Renal cortical epithelial cell (primary cell): Measurements from ENCODE around the gene HS1BP3. TPM values are rescaled to one million over a fixed set of nuclear protein-coding genes. Genes with fewer than 3 reads are reported as not detected.

ENCODE experiments used
- DNase-seq: peaks from one replicate; pipeline ENCODE4 v3.0.0-alpha.2; 2011; ENCODE audit warnings: low read depth
- total RNA-seq: library from RNA; depleted of rRNA; stranded (reverse); fragments of >200 nt; gene quantifications from 2 replicates; pipeline ENCODE4 v1.2.3, GENCODE V29; 2014

HS1BP3 gene
- total RNA-seq, 1 donor from 2014 or later: 33.9 TPM

DNA sequence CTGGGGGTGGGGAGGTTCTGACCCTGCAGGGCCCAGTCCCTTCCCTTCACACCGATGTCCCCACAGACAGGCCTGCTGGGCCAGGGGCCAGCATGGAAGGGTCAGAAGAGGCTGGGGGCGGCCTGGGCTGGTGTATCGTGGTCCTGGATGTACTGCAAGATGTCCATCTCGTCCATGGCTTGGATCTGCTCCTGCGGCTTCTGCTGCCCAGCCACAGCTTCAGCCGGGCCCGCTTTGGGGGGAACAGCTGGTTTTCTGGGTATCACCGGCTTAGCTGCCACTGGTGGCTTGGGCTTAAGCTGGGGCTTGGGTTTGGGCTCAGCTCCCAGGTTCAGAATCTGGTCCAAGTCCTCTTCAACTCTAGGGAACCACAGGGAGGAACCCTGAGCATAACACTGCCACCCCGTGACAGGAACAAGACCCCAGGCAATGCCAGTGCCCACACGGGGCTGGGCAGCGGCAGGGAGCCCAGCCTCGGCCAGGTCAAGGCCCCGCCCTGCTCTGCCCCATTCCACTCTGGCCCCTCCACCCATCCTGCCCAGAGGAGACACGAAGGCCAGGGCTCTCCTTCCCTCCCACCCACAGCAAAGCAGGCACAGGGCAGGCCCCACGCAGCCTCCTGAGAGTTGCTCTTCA is 31.9 kb downstream of the HS1BP3 start:
- no peak for DNase-seq

DNA sequence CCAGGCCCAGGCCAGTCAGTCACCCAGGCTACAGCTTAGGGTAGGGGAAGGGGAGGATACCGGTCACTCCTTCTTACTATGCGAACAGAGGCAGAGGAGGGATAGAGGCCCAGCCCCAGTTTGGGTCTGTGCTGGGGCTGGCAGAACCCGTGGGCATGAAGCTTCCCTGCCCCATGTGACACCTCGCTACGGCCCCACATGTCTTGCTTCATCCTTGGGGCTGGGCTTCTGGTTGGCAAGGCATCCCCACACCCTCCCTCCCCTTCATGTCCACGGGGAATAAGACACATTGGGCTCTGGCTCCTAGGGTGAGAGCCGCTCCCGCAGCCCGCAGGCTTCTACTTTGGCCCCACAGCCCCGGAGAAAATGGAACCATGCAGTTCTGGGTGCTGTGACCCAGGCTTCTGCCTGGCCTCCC is 32.4 kb downstream of the HS1BP3 start:
- DNase-seq: no peak

DNA sequence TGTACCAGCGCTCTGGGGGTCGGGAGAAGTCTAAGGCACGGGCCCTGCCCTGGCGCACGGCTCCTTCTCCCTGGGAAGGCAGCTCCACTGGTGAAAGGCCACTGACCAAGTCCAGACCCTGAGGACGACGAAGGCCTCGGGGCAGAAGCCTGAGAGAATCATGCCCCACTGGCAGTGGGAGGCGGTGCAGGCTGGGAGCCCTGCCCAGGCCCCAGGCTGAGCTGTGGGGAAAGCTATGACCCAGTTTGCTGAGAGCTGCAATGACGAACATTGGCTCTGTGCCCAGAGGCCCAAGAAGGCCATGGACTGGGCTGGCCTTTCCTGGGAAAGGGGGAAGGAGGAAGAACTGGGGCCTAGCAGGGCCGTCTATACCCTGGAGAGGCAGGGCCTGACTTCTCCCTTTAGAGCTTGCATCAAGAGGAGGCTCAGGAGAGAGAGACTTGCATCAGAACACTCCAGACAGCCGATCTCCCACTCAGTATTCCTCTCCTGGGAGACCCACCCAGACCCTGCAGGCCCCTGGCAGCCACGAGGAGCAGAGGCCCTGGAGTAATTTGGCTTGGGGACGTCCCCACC is 32.9 kb downstream of the HS1BP3 start:
- peak; percentile 97 for DNase-seq

DNA sequence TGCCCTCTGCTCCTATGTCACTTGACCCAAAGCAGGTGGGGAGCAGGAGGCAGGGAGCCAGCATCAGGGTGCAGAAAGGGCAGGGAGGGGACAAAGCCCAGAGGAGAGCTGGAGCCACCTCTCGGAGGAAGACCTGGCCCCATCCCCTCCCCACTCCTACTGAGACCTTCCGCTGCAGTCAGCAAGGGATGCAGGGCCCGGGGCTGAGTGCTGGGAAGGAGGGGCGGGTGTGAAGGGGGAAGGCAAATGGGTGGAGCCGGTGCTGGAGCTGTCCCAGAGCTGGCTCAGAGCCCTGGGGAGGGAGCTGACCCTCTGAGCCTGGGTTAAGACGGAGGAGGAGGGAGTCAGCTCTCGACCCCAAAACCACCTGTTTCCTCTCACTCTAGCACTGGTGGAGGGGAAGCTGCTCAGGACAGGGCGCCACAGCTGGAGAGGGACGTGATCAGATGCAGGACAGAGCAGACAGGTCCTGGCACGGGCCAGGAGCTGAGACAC is 33.8 kb downstream of the HS1BP3 start:
- DNase-seq: no peak

DNA sequence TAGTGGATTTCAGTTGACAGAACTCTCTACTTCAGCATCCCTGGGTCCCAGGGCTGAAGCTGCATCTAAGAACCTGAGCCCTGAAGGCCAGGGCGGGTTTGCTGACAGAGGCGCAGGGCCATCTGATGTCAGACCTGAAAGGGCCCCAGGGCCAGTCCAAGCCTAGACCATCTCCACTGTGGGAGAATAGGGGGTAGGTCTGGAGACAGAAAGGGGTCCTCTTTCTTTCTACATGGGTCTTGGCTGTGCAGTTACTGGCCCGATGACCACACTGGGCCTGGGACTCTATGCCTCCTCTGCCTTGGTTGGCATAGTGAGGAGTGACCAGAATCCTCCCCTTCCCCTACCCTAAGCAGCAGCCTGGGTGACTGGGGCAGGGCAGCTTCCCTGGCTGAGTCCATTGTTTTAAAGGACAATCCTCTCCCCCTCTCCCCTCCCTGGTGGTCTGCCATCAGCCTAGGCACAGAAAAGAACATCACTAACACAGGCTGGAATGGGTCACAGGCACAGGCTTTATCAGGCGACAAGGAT is 34.5 kb downstream of the HS1BP3 start:
- DNase-seq: no peak

DNA sequence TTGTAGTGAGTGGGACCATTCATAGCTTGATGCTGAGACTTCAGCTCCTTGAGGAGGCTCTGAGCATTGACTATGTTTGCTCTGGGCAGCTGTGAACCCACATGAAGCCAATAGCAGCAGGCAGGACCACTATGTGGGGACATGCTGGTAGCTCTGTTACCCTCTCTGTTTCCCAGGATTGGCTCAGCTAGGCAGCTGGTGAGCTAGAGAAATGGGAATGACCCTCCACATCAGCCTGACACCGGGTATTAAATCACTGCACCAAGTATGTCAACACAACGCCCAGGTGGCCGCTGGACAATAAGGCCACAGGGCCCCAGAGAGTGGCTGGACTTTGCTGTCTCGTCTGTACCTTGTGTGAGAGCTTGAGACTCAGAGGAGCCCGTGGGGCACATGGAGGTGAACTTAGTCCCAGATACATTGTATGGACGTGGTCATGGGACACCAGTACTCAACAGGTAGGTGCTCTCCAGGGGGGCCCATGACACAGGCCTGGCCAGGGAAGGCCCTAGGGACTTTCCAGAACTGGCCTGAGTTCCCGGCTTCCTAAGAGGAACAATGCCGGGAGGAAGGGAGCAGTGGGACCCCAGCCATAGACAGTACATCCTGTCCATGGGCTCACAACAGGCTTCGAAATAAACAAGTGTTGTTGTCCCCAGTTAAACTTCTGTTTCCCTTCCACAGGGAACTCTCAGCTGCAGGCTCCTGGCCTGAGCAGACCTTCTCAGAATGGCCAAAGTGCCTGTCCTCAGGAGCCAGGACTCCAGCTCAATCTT is 35.2 kb downstream of the HS1BP3 start:
- peak; percentile 41 for DNase-seq

DNA sequence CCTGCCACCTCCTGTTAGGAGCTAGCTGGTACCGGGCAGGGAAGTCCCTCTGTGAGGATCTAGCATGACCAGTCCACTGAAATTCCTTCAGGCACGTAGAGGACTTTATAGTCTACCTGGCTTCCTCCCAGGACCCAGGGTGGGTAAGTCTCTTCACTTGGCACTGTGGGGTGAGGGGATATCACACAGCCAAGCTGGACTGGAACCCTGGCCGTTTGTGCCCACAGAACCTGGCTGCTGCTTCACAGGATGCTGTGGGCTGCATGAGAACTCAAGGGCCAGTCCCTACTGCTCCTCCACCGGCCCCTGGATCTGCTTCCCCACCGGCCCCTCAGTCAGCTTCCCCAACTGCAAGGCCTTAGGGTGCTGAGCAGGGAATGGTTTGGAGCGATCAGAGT is 35.8 kb downstream of the HS1BP3 start:
- no peak for DNase-seq

DNA sequence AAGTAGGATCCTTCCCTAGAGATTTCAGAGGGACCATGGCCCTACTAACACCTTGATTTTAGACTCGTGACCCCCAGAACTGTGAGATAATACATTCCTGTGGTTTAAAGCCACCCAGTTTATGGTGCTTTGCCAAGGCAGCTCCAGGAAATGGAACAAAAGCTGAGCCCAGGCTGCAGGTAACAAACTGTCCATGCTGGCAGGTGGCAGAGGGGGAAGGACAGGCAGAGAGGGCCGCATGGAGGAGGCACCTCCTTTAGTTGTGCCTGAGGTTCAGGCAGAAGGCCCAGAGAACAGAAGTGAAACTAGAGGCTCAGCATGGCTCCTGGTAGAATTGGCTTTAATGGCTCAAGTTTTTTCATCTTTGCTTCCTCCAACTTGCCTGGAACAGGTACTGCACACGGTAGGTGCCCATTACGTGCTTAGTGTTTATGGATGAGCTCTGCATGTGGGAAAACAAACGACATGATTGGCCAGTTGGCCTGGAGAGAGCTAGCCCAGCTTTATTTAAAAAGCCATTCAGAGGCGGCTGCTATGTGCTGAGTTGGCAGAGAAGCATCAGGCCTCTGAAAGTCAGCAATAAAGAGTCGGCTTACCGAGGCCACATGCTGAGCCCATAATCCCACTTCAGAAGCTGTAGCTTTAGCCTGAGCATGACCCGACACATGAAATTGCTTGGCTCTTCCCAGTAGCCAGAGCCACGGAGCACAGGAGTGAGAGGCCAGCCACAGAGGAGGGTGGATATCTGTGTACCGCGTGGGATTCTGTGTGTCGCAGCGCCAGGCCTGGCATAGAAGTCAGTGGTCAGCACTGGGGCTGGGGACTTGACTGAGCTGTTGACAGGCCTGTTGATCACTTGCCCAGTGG is 36.5 kb downstream of the HS1BP3 start:
- DNase-seq: peak; percentile 63

DNA sequence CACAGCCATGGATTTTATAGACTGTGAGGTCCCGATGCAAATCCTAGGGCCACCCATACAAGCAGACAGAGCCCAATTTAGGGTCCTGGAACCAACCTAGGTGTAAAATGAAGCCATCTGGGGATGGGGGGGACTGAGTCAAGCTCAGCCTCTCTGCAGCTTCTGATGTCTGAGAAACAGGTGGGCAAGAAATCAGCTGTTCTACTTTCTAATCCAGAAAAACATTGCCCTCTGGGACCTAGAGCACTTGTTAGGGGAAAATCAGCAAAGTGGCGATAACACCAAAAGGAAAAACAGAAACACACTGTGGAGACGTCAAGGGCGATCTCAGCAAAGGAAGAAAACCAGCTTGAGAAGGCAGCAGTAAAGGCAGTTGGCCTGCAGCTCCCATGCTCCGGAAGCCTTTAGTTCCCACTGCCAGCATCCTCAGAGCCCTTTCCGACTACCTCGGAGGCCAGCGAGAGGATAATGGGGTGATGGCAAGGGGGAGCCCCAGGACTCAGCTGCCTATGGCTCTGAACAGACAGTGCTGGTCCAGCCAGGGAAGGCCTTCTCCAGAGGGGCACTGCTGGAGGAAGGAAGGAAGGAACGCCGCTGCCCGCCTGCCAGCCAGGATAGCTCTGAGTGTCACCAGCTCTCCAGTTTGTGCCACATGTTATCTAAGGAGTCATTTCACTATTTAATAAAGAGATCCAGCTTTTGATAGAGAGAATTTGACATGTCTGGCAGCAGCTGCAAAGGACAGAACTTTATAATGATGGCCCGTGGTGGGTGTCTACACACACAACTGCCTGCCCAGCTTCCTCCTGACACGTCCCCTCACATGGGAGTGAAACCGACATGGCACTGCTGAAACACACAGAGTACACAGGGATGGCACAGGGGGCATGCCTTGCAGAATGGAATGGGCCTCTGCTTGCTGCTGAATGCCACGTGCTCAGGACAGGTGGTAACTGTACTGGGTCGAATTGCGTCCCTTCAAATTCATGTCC is 37.7 kb downstream of the HS1BP3 start:
- DNase-seq: no peak

DNA sequence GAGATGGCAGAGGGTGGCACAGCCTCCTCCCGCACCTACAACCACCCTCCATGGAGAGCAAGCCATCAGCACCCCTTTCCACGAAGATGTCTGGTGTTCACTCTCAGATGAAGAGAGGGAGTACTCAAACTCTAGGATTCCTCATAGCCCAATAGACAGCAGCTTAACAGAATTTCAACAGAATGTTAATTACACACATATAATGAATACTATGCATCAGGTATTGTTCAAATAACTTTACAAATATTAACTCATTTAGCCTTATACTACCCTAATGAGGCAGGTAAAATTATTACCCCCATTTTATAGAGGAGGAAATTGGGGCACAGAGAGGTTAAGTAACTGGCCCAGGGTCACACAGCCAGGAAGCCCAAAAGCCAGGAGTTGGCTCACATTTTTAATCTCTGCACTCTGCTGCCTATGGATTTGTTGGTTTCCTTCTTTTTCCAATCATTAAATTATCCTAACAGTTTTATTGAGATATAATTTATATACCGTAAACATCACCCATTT is 39.0 kb downstream of the HS1BP3 start:
- DNase-seq: no peak

DNA sequence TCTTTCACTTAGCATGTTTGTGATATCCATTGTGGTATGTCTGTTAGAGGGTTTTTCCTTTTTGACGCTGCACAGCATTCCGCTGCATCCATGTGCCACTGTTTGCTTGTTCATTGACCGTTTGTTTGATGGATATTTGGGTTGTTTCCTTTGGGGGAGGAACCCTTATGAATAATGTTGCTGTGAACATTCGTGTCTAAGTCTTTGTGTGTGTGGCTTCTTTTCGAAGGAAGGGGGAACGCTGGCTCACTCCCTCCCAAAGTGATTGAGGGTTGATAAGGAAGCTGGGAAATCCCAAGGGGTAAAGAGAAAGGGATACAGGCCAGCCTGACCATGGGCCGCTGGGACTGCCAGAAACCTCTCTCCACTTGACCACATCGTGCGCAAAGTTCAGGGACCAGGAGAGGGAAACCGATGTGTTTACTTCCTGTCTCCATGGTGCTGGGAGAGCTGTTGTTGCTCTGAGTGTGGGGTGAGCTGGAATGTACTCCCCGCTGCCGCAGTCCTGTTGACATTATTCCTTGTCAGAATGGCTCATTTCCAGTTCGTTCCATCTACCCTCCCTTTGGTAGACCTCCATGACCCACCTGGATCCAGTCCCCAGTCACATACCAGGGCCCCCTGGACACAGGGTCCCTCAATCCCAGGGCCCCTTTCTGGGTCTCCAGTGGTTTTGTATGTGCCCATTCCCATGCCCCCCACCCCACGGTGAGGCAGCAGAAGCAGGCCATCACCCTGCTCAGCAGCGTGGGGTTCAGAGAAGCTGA is 39.6 kb downstream of the HS1BP3 start:
- peak; percentile 95 for DNase-seq

DNA sequence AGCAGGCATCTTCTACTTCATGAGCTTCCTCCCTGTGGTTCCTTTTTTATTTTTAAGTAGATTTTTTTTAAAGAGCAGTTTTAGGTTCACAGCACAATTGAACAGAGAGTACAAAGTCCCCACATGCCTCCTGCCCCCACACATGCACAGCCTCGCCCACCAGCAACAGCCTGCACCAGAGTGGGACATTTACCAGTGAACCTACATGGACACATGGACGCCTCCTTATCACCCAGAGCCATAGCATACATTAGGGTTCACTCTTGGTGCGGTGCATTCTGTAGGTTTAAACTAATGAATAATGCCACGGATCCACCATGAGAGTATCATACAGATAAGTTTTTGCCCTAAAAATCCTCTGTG is 40.9 kb downstream of the HS1BP3 start:
- DNase-seq: no peak

DNA sequence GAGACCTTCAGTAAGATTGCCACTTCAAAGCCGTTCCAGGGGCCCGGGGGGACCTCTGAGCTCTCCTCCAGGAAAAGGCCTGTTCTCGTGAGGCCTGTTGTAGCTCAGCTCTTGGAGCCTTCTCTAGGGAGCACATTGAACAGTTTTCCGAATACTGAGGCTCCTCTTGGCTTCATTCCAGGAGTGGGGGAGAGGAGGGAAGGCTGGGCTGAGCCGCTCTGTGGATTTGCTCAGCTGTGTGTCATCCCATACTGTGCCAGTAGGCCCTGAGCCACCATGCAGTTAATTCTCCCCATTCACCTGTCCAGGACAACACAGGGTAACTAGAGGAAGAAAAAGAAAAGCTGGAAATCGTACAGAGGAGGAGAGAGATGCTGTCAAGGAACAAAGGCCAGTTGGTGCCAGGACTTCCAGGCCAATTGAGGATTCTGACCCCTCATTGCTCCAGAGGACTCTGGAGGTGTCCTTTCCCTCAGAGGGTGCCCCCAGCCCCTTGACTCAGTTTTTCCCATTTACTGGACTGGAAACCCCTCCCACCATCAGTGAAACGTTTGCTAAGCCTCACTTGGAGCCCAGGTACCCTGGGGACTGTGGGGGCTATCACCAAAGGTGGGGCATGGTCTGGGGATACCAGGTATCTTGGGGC is 41.4 kb downstream of the HS1BP3 start:
- peak; percentile 47 for DNase-seq

DNA sequence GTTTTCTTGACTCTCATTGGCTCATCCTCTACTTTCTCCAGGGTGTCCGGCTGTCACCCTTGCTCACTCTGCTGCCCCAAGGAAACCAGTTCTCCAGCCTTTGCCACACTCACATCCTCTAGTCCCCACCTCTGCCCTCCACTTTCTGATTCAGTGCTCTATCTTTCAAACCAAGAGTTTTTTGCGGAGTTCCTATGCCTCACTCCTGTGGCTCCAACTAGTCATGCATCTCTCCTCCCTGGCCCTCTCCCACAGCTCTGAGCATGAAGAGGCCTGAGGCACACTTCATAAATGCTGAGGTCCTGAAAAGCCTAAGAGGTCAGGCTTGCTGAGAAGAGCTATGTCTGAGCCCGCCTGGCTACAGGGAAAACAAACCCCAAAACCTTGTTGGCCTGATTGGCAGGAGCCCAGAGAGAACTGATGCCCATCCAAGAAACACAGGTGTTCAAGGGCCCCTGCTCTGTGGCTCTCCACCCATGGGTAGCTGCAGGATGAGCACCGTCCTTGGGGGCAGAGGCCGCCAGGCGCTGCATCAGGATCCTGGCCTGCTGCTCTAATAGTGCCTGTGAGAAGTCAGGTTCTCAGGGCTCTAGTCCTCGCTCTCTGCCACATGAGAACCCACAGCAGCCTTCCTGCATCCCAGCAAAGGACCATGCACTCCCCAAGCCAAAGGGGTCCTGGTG is 42.1 kb downstream of the HS1BP3 start:
- no peak for DNase-seq

DNA sequence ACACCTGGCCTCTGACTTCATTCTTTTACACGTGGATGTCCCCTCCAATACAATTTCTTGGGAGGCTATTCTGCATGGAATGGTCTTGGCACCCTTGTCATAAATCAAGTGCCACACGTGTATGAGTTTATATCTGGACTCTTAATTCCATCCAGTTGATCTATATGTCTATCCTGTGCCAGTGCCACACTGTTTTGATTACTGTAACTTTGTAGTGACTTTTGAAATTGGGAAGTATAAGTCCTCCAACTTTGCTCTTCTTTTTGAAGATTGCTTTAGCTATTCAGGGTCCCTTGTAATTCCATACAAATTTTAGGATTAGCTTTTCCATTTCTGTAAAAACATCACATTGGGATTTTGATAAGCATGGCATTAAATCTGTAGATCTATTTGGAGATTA is 43.5 kb downstream of the HS1BP3 start:
- no peak for DNase-seq

DNA sequence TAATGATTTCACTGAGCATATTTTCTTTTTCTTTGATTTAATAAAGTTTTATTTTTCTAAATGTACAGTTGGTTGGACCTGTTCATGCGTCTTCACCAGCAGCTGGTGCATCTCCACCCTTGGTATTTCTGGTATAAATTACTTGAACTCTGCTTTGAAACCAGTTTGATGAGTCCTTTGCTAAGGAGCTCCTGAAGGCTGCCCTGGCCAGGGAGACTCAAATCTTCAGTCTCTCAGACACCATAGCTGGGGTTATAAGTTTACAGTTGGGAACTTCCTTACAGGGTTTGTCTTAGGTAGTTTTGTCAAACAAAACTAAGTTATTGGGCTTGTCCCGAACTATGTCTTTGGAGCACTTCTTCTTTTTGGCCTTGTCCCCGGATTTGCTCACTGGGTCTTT is 44.7 kb downstream of the HS1BP3 start:
- DNase-seq: no peak

DNA sequence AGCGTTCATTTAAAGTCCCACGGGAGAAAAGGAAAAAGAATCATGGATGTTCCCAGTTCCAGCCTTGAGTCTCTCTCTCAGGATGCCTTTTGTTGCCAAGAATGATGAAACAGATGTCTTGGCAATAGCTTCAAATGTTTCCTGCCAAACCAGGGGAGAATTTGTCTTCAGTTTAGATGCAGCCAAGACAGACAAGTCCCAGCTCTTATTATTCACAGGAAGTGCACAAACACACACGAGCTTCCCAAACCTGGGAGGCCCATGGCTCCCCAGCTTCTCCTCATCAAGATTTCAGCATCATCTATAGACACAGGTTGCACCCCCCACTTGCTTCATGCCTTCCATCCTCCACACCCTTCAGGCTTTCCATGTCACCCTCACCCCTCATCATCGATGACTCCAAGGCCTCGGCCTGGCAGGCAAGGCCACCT is 45.9 kb downstream of the HS1BP3 start:
- DNase-seq: peak; percentile 75

DNA sequence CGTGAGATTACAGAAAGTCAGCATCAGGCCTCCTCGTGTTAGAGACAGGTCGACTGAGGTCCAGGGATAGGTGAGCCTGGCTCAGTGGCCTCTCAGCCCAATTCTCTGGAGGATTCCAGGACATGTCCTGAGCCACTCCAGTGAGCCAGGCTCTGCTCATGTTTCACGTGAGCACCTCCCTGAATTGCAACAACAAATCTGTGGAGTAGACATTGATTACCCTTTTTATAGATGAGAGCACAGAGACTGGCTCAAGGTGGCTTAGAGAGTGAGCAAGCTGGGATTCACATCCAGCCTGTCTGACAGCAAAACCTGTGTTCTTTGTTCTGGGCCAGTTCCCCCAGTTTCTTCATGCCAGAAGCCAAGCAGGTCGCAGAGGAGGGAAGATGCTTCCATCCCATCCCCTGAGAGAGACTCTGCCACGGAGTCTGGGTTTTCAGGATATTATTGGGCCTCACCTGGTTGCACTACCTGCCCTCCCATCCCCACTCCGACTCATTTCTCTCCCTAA is 46.4 kb downstream of the HS1BP3 start:
- no peak for DNase-seq
